Left renal pelvis (tissue), 4 donors: ENCODE data around the gene NME4. TPM values are rescaled to one million over a fixed set of nuclear protein-coding genes. Genes with fewer than 3 reads are reported as not detected.
A peak's percentile ranks its signal among the peaks of the same experiment; 100 is the strongest.
"Not testable (repeated sequence)": the region's sequence is repeated elsewhere in the genome, so short reads cannot be mapped to it uniquely, and the experiment has no call there.

ENCODE experiments used
- DNase-seq, 4 donors: peaks; one replicate each; pipeline ENCODE4 v3.0.0-alpha.2; 2013; ENCODE audit warnings: low read depth in 4 of 4, low spot score in 3 of 4
- polyA plus RNA-seq, 4 donors: library from polyadenylated mRNA; unstranded; fragments of 120-200 nt; gene quantifications; one replicate each; pipeline ENCODE4 v1.2.1, GENCODE V29; 2013; ENCODE audit not compliant: insufficient read length in 4 of 4

The NME4 gene
- polyA plus RNA-seq, 4 donors = 97.7 to 141 (median 104) TPM

DNA sequence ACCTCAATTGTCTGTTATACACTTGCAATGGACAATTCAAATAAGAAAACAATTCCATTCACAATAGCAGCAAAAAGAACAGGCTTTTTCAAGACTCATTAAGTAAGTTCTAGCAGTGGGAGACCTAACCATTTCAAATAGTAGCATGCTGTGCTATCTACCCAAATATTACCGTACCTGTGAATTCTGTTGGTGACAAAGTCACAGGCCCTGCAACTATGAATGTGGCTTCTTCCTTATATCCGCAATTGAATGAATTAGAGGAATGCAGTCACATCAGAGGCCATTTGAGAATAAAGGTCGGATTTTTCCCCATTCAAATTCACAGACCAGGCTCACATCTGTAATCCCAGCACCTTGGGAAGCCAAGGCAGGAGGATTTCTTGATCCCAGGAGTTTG is 800 bp upstream of the NME4 start:
- no peak for DNase-seq

DNA sequence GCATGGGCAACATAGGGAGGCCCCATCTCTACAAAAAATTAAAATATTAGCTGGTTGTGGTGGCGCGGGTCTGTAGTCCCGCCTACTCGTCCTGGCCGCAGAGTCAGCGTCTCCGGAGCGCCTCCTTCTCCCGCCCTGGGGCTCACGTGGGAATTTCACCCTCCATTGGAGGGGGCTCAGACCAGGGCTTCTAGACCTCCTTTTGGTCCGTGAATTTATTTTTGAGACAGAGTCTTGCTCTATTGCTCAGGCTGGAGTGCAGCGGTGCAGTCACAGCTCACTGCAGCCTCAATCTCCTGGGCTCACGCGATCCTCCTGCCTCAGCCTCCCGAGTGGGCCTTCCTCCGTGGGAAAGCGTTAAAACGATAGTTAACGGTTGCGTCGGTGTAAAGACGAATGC is 394 bp upstream of the NME4 start:
- DNase-seq = no peak

DNA sequence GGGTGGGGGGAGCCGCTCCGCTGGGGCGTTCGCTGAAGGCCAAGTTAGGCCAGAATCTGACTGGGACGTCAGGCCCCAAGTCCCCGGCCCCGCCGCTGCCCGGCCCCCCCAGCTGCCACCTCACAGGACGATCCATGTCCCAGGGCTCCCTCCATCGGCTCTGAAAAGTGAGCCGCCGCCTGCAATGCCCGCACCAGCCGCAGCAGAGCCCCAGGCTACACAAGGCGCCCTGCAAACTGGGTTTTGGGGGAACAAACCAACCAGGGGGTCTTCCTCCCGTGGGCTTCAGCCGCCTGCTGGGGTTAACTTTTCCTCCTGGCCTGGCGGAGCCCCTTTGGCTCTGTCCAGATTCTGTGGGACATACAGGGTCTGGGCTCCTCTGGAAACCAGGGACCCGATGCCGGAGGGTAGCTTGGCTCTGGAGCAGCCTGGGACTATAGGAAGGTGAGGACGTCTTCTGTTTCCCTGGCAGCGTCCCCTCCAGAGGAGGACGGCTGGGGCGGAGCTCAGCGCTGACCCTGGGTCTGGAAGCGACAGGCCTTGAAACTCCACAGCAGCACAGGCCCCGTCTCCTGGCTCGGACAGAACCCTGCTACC is 835 bp downstream of the NME4 start:
- peak in 1 of 4 donors; percentile 59 for DNase-seq

DNA sequence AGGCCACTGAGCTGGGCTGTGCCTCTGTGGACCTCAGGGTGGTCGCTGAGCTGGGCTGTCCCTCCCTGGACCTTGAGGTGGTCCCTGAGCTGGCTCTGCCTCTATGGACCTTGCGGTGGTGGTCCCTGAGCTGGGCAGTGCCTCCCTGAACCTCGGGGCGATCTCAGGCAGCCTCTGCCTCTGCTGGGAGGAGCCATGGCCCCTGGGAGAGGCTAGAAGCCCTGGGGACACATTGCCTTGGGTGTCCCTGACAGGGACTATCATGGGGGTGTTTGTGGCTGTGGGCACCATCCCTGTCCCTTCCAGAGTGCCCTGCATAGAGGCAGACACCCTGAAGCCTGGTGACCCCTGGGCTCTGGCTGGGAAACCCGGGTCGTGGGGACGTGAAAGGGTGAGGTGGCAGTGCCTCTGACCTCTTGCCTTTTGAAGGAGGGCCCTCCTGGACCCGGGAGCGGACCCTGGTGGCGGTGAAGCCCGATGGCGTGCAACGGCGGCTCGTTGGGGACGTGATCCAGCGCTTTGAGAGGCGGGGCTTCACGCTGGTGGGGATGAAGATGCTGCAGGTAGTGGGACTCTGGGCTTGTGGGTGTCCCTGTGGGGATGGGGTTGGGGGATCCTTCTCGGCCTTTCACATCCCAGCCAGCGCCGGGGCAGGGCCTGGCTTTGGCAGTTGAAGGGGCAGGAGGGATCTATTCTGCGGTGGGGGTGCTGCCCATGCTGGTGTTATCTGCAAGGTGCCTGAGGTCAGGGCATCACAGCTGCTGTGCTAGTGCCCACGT is 1.8 kb downstream of the NME4 start:
- DNase-seq = no peak

DNA sequence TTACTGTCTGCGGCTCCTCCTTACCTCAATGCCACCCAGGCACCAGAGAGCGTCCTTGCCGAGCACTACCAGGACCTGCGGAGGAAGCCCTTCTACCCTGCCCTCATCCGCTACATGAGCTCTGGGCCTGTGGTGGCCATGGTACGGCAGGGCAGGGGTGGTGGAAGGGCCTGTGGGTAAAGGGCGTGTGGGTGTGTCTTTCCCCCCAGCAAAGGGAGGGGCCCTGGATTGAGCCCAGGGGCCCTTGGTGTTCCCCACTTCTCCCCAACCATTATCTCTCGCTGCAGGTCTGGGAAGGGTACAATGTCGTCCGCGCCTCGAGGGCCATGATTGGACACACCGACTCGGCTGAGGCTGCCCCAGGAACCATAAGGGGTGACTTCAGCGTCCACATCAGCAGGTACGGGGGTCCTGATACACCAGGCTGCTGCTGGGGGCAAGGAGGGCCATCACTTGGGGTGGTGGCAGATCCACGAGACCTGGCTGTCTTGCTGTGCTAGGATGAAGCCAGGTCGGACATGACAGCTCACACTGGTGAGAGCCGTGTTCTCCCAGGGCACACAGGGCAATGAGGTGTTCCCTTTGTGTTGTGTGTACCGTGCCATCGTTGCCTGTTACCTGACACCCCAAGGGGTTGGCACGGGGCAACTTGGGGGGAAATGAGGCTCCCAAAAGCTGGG is 2.5 kb downstream of the NME4 start:
- no peak for DNase-seq

DNA sequence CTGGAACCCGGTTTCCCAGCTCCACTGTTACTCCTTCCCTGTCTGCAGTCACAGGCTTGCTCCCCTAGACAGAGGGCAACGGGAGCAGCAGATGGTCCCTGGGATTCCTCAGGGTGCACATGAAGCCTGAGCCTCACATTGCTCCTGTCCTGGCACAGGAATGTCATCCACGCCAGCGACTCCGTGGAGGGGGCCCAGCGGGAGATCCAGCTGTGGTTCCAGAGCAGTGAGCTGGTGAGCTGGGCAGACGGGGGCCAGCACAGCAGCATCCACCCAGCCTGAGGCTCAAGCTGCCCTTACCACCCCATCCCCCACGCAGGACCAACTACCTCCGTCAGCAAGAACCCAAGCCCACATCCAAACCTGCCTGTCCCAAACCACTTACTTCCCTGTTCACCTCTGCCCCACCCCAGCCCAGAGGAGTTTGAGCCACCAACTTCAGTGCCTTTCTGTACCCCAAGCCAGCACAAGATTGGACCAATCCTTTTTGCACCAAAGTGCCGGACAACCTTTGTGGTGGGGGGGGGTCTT is 3.1 kb downstream of the NME4 start:
- DNase-seq = no peak

DNA sequence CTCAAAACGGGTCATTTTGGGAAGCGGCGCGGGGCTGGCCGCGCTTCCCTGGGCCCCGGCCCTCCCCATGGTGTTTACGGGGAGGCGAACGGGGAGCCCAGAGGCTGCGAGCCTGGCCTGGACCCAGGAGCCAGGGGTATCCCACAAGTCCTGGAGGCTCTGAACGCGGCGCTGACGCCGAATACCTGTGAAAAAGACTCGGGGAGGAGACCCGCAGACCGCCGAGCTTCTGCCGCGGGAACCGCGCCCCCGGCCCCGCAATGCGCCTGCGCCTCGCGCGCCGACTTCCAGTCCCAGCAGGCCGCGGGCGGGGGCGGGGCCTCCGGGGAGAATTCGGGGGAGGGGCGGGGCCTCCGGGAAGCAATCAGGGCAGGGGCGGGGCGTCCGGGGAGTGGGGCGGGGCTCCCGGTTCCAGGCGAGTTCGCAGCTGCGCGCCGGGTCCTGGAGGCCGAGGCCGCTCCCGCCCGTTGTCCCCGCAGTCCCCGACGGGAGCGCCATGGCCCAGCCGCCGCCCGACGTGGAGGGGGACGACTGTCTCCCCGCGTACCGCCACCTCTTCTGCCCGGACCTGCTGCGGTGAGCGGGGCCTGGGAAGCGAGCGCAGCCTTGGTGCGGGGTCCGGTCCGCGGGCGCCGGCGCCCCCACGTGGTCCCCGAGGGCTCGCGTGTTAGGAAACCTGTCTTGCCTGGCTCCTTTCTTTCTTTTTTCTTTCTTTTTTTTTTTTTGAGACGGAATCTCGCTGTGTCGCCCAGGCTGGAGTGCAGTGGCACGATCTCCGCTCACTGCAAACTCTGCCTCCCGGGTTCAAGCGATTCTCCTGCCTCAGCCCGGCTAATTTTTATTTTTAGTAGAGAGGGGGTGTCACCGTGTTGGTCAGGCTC is 4.7 kb downstream of the NME4 start, which contains the start of gene DECR2:
DECR2 (plus strand) TSS at position 418 of the 881 bp plus-strand sequence; CDS start at position 497, 79 bp downstream.
- DNase-seq = peak in 3 of 4 donors; percentile 83 to 88 (median 87)

DNA sequence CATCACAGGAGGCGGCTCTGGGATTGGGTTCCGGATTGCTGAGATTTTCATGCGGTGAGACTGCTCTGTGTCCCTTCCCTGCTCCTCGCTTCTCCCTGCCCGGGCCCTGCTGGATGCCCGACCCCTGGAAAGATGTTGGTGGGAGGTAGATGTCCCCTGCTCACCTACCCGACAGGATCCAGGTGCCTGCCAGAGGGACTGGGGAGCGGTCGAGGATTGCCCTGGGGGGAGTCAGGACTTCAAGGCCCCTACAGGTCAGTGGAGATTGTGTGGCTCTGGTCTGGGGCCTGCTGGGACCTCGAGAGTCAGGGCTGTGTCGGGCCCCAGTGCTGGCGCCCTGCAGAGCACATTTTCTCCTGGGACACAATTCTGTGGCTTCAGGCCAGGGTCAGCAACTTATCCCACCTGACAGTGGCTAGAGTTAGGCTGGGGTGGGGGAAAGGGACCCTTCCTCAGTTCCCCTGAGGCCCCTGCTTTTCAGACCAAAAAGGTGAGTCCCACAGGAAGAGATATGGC is 8.0 kb downstream of the NME4 start:
- no peak for DNase-seq

DNA sequence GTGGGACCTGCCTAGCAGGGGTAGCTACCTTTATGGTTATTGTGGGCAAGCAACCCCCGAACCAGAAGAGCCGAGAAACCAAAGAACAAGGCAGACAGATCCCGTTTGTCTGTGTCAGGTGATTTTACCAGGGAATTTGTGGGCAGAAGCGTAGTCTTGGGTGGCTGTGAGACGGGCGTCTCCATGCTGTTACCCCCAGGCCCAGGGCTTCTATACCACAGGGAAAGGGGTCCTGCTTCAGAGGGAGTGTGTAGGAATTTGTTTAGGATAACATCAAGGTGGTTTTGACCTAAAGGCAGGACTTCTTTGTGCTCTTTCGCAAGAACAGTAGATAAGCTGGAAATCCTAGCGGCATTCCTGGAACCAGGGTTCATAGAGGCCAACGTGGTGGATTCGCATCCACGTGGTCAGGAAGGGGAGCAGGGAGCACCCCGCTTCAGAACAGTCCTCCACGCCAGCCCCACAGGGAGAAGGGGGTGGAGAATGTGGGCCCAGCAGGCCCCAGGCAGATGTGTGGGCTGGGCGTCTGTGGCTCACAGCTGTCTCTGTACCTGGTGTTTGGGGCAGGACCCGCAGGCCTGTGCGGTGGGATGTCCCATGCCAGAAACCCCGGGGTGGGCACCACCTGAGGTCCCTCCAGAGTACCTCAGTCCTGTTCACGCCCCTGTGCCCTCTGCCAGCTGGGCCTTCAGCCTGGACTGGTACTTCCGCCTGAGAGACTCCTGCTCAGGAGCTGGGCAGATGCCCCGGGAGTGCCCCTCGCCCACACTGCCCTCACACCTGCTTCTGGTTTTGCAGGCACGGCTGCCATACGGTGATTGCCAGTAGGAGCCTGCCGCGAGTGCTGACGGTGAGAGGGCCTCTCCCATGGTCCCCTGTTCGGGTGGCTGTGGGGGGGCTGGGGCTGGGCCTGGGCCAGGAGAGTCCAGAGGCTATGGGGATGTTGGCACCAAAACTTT is 8.8 kb downstream of the NME4 start:
- DNase-seq = no peak

DNA sequence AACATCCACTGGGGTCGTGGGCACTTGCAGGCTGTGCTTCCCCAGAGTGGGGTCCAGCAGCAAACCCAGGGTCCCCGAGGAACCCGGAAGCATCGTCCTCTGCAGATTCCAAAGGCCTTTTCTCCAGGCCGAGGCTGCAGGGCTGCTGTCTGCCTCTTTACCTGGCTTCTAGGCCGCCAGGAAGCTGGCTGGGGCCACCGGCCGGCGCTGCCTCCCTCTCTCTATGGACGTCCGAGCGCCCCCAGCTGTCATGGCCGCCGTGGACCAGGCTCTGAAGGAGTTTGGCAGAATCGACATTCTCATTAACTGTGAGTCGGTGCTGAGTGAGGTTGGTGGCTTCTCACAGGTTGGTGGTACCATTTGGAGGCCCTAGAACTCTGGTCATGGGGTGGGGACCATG is 10.3 kb downstream of the NME4 start:
- no peak for DNase-seq

DNA sequence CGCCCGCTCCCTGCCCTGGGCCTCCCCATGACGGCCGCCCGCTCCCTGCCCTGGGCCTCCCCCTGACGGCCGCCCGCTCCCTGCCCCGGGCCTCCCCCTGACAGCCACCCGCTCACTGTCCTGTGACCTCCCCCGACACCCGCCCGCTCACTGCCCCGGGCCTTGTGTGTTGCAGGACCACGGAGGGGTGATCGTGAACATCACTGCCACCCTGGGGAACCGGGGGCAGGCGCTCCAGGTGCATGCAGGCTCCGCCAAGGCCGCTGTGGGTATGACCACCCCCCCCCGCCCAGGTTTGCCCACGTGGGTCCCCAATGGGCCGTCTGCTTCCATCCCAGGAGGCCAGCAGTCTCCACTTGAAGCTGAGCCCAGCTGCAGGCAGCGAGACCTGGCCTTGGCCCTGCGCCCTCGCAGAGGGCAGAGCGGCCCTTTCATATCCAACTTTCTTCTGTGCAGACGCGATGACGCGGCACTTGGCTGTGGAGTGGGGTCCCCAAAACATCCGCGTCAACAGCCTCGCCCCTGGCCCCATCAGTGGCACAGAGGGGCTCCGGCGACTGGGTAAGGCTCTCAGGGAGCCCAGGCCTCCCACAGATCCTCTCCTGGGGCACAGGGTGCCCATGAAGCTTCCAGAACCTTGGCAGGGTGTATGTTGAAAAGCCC is 13.6 kb downstream of the NME4 start:
- no peak for DNase-seq

DNA sequence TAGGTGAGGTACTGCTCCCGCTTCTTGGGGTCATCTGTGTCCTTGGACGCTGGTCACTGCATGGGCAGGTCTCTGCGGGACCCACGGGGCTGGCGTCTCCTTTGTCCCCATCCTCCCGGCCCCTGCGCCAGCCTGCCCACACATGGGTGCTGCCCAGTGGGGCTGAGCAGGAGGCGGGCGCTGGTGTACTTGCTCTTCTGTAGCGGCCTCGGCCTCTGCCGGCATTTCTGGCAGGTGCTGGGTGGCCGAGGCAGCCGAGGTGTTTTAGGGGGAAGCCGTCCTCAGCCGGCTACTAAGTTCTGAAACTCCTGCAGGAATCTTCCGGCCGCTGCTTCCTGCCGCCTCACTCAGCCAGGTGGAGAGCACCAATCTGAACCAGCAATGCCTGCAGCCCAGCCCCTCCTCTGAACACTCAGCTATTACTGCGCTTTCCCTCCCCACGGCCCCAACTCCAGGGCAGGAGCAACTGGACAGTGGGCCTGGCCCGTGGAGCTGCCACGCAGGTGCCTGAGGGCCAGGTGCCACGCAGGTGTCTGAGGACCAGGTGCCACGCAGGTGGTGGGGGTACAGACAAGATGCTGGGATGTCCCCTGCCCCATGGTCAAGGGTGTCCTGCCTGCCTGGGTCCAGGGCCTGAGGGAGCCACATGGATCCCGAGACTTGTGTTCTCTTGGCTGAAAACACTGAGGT is 14.7 kb downstream of the NME4 start:
- DNase-seq = no peak

DNA sequence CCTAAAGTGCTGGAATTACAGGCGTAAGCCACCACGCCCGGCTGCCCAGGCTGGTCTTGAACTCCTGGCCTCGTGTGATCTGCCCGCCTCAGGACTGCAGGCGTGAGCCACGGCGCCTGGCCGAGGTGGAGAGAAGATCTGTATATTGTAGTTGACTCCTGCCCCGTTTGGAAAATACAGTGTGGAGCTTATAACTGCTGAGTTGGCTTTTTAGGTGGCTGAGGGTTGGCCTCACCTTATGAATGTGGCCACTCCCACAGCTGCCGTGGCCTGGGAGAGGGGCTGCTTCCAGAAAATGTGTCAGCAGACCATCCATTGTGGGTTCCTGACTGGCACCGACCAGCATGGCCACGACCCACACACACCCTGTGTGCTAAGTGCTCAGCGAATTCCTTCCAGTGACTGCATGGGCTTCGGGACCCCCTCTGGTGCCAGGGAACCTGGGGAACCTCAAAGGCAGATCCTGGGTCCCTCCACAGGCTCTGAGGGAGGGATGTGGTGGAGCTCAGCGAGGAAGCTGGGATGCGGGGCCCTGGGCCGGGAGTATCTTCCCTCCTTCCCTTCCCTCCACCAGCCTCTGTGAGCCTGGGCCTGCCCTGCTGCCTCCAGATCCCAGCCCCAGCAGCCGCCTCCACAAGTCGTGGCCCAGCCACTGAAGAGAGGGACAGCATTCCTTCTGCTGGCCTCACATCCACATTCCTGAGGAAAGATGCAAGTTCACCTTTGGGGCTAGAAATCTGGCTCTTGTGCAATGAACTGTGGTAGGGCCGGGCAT is 17.6 kb downstream of the NME4 start:
- no peak for DNase-seq

DNA sequence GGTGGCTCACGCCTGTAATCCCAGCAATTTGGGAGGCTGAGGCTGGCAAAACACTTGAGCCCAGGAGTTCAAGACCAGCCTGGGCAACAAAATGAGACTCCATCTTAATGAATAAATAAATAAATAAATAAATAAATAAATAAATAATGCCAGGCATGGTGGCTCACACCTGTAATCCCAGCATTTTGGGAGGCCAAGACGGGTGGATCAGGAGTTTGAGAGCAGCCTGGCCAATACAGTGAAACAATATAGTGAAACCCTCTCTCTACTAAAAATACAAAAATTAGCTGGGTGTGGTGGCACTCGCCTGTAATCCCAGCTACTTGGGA is 18.1 kb downstream of the NME4 start:
- not testable (repeated sequence) for DNase-seq

DNA sequence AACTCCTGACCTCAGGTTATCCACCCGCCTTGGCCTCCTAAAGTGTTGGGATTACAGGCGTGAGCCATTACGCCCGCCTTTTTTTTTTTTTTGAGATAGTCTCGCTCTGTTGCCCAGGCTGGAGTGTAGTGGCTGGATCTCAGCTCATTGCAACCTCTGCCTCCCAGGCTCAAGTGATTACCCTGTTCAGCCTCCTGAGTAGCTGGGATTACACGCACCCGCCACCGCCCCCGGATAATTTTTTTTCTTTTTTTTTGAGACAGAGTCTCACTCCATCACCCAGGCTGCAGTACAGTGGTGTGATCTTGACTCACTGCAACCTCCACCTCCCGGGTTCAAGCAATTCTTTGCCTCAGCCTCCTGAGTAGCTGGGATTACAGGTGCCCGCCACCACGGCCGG is 25.2 kb downstream of the NME4 start:
- not testable (repeated sequence) for DNase-seq

DNA sequence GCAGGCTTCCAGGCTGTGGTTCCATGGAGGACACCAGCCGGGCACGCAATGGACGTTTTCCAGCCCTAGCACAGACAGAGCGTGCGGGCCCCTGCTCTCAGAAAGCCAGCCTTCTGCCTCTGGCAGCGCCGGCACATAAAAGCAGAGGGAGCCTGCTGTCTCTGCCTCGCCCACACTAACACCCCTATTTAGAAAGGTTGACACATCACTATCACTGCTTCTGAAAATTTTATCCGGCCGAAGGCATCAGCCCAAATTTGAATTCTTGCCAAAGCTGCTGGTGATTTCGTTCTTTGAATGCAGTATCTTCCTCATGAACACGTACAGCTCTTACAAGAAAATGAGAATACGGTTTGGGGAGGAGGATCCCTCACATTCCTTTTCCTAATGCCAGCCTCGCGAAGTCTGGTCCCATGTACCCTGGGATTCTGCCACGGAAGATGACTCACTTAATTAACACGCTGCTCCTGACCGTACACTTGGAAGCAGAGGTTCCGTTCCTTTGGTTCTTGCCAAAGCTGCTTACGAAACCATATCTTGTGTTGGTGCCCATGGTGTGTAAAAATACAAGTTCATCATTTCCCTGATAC is 27.1 kb downstream of the NME4 start:
- no peak for DNase-seq

DNA sequence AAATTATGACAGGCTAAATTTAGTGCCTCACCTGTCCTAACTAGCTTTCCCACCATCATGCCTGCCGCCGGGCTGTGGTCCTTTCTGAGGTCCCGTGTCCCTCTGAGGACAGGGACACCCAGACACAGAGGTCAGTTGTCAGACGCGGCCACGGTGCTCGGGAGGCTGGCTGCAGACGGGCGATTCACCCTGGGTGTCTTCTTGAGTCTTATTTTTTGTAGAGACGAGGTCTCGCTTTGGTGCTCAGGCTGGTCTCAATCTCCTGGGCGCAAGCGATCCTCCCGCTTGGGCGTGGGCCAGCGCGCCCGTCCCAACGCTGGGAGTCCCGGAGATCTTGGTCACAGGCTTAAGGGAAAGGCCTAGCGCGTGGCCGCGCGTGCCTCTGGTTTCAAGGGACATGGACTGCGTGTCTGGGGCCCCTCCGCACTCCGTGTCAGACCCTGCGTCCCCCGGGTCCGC is 27.7 kb downstream of the NME4 start:
- no peak for DNase-seq
